Activated T-cell treated with anti-CD3 and anti-CD28 coated beads for 48 hours (primary cell): ENCODE results near the gene CYP27A1.
"Not testable (repeated sequence)": the region's sequence is repeated elsewhere in the genome, so short reads cannot be mapped to it uniquely, and the experiment has no call there.

Source experiments
- DNase-seq: peaks from one replicate; pipeline ENCODE4 v3.0.0-alpha.2; 2020; ENCODE audit warnings: low read depth

Gene CYP27A1

GRCh38 chr2:218781691-218782527 lies at the start of gene CYP27A1:
Gene CYP27A1, plus strand, starts transcription at chr2:218782147. Its CDS starts 36 bp downstream, at chr2:218782183.
- DNase-seq: no peak

GRCh38 chr2:218732761-218733158 lies 49.2 kb upstream of the CYP27A1 start:
- no peak for DNase-seq

GRCh38 chr2:218733171-218734021 lies 48.6 kb upstream of the CYP27A1 start:
- DNase-seq: no peak

- no peak for DNase-seq
Measured at GRCh38 chr2:218734190-218734975, 47.6 kb upstream of the CYP27A1 start.

- no peak for DNase-seq
Measured at GRCh38 chr2:218736531-218736930, 45.4 kb upstream of the CYP27A1 start.

GRCh38 chr2:218743068-218743467 lies 38.9 kb upstream of the CYP27A1 start:
- no peak for DNase-seq

- DNase-seq: no peak
Measured at GRCh38 chr2:218744615-218745014, 37.3 kb upstream of the CYP27A1 start.

GRCh38 chr2:218745160-218745558 lies 36.8 kb upstream of the CYP27A1 start:
- DNase-seq: no peak

- DNase-seq: no peak
Measured at GRCh38 chr2:218745559-218746469, 36.1 kb upstream of the CYP27A1 start.

GRCh38 chr2:218746470-218746795 lies 35.5 kb upstream of the CYP27A1 start:
- DNase-seq: no peak

- no peak for DNase-seq
Measured at GRCh38 chr2:218746960-218747359, 35.0 kb upstream of the CYP27A1 start.

GRCh38 chr2:218748741-218749441 lies 33.1 kb upstream of the CYP27A1 start:
- no peak for DNase-seq

- no peak for DNase-seq
Measured at GRCh38 chr2:218754201-218754600, 27.7 kb upstream of the CYP27A1 start.

- DNase-seq: no peak
Measured at GRCh38 chr2:218754781-218755180, 27.2 kb upstream of the CYP27A1 start.

- no peak for DNase-seq
Measured at GRCh38 chr2:218755198-218755566, 26.8 kb upstream of the CYP27A1 start.

GRCh38 chr2:218755567-218756404 lies 26.2 kb upstream of the CYP27A1 start:
- no peak for DNase-seq

- DNase-seq: no peak
Measured at GRCh38 chr2:218756599-218757377, 25.2 kb upstream of the CYP27A1 start.

- no peak for DNase-seq
Measured at GRCh38 chr2:218761795-218762194, 20.2 kb upstream of the CYP27A1 start.

GRCh38 chr2:218772759-218773158 lies 9.2 kb upstream of the CYP27A1 start:
- not testable (repeated sequence) for DNase-seq
